Islet precursor cell (in vitro differentiated cells): ENCODE measurements around the gene HLA-DQB1.

Source experiments
- DNase-seq: peaks from one replicate; pipeline ENCODE4 v3.0.0-alpha.2; 2018

HLA-DQB1 gene

DNA sequence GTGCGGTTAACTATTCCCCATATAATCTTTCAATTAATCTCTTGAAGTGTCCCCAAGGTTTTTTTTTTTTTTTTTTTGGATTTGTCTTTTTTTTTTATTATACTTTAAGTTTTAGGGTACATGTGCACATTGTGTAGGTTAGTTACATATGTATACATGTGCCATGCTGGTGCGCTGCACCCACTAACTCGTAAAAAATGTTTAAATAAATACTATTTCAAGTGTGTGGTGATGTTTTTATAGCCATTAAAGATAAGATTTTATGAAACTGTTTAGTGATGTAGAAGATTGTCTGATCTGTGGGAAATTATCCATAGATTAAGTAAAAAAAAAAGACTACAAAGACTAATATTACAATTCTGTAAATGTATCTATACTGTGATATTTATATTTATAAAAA is 41.9 kb downstream of the HLA-DQB1 start:
- DNase-seq, result no peak

DNA sequence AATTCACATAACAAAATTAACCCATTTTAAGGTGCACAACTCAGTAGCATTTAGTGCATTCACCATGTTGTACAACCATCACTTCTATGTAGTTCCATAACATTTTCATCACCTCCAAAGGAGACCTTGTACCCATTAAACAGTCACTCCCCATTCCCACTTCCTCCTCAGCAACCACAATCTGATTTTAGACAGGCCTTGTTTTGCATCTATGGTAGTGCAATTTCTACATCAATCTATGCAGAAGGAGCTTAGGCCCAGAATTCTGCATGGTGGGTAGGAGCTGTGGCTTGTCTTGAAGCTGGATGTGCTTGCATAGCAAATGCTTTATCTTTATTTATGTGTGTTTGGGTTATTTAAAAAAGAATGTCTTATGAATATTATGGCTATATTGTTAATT is 42.8 kb downstream of the HLA-DQB1 start:
- no peak for DNase-seq

DNA sequence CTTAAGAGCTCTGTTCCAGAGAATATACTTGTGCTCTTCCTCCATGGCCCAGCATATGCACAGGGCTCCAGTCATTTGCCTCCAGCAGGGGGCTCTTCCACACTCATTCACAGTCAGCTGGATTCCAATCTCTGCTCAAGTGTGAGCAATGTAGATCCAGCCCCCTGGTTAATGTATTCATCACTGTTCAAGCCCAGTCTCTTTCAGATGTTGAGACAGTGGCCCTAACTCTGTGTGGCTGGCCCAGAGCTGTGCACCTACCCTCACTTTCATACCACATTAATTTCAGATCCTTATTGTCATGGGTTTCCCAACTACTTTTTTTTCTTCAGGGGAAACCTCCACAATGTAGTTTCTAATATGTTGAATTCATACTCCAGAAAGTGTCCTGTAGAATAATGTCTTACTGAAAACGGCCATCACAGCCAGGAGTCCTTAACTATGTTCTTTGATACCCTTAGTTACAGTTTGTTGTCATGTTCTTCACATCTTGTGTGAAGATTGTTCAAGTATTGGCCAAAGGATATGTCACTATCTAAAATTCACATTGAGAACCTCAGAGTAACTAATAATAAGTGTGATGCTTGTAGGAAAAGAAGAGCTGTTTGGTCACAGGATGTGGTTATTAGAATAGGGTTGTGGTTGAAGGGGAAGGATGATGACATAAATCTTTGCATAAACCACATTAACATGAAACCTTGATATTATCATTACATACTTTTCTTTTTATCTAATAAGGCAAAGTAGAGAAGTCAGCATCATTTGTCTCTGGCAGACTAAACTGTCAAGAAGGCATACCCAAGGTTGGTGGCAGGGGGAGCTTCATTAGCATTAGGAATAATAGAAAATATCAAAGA is 43.7 kb downstream of the HLA-DQB1 start:
- peak; percentile 86 for DNase-seq

DNA sequence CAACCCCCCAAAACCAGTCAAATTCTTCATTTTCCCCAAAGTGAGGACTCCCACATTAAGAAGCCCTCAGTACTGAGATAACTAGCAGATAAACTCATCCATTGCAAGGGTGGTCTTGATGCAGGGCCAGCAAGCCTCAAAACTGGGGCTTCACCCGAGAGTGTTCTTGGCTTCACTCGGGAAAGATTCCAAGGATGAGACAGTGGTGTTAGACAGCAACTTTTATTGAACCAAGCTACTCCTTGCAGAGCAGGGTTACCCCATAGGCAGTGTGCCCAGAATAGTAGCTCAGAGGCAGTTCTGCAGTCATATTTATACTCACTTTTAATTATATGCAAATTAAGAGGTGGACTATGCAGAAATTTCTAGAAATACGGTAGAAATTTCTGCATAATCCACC is 45.1 kb downstream of the HLA-DQB1 start:
- no peak for DNase-seq

DNA sequence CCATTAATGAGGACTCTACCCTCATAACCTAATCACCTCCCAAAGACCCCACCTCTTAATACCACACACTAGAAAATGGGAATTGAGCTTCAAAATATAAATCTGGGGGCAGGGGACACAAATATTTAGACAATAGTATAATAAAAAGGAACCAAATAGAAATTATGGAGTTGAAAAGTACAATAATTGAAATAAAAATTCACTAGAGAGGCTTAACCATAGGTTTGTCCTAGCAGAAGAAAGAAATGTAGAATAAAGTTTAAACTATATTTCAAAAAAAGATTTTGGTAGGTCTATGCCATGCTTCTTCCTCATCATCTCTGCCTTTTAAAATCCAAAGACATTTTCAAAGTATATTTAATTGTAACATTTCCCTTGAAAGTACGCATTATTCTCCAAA is 48.7 kb downstream of the HLA-DQB1 start:
- no peak for DNase-seq

DNA sequence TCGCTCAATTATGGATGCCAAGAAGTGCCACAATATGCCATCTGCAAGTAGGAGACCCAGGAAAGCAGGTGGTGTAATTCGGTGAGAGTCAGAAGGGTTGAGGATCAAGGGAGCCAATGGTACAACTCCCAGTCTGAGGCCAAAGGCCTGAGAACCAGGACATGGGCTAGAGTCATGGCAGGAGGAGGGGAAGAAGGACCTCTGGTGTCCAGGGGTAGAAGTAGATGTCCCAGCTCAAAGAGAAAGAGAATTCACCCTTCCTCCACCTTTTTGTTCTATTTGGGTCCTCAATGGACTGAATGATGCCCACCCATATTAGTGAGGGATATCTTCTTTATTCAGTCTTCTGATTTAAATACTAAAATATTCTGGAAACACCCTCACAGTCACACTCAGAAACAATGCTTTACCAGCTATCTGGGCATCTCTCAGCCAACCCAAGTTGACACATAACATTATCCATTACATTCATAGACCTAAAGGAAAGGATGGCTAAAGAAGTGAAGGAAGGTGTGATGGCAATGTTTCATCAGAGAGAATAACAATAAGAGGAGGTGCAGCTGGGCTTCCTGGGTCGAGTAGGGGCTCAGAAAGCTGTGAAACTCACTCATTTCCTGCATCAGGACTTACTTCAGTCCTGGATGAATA is 50.4 kb downstream of the HLA-DQB1 start:
- no peak for DNase-seq

DNA sequence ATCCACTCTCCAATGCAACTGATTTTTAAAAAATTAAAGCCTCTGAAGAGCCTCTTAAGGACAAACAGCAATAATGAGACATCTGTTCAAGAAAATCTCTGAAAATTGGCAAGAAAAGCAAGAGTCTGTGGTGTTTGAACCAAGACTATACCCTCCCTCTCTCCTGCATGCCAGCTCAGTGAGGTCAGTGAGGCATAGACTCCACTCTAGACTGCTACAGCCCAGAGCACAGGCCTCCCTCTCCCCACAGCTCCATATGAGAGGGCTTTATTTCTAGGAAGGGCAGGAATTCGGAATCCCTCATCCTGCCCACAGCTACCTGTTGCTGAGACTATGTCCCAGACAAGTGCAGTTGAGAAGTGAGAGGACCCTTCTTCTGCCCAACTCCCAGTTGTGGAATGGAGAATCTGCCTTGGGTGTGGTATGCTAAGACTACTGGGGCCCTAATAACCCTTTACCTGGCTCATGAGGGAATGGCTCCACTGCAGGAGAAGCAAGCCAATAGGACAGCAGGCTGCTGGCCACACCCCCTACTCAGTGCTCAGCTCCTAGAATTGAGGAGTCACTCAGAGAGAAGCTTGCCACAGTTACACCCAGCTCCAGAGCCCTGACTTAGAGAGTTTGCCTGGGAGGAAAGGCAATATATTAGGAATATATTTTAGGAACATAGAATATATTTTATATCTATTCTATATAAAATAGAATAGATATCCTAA is 51.9 kb downstream of the HLA-DQB1 start:
- peak; percentile 67 for DNase-seq

DNA sequence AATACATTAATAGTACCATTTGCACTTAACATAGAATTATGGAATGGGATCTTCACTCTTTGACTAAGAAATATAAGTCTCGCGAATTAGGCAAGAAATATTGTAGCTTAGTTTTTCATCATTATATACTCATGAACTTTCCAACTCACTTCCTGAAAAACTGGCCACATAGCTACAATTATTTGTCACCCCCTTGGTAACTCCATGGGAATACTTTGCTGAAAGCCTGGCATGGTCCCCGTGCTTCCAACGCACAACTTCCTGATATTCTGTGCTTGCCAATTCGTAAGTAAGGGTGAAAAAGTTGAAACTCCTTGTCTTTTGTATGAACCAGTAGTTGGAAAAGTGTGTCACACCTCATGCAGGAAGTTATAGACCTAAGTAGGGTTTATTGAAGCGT is 53.0 kb downstream of the HLA-DQB1 start:
- DNase-seq, result no peak

DNA sequence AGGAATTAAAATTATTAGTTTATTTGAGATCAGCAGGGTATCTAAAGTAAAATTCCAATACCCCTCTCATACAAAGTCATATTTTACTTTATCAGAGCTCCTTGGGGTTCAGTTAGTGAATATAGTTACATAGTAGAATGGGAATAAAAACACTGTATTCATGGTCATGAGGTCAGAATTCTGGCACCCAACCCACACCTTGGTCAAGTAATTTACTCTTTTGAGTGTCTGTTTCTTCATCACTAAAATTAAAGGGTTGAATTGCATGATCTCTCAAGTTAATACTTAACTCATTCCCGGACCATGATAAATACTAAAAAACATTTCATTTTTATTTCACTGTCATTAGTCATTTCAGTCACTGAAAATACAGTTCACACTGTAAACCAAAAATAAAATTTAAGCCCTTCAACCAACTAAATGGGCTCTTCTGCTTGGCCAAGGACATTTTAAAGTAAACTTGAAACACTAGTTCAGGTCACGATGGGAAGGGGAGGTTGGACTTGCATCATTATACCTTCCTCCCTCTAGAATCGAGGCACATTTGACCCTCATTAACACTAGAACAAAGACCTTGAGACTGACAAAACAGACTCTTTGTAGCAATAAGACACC is 55.7 kb downstream of the HLA-DQB1 start:
- DNase-seq, result no peak

DNA sequence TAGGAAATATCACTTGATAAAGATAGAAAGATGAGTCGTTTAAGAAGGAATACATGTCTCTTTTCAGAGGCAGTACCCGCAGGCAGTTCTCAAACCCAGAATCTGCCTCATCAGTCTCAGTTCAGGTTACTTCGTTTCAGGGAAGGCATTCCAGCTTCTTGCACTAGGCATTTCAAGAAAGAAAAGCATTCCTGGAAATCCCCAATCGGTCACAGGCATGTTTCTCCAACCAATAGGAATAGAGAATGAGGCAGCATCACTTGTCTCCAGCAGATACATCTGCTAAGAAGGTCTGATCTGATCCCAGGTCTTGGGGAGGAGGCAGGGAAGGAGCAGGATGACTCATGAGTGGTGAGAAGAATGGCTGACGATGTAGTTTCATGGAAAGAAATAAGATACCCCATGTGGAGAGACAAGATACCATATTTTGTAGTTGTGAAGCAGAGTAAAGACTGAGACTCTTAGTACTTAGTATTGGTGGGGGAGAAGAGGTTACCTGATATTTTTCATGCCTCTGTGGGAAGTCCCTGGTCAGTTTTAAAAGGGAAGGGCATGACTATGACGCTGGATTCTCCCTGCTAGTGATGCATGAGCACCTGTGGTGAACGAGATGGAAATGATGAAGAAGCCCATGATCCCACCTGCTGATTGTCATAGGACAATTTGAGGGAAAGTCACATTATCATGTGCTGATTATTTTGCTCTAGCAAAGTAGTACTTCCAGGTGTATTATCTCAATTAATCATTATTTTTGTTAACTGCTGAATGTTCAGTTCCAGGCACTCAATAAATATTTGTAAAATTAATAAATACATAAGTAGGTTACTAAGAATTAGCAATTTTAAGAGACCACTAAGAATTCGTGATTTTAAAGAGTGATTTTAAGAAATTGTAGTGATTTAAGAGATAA is 56.5 kb downstream of the HLA-DQB1 start:
- peak; percentile 98 for DNase-seq
